Kidney epithelial cell (primary cell): ENCODE results near the gene TFF2. TPM values are rescaled to one million over a fixed set of nuclear protein-coding genes. Genes with fewer than 3 reads are reported as not detected.

Source experiments
- DNase-seq: peaks from one replicate; pipeline ENCODE4 v3.0.0-alpha.2; 2010; ENCODE audit warnings: low read depth
- H3K27me3 ChIP-seq: 2 replicates; pipeline ENCODE4 v1.6.0; 2011; ENCODE audit warnings: low read length; ENCODE audit not compliant: control insufficient read depth, insufficient read depth
- H3K36me3 ChIP-seq: 2 replicates; pipeline ENCODE4 v1.5.1; 2011; ENCODE audit warnings: low read length; ENCODE audit not compliant: control insufficient read depth, insufficient read depth
- H3K4me3 ChIP-seq: 2 replicates; pipeline ENCODE4 v1.5.1; 2011; ENCODE audit warnings: low read depth, mild to moderate bottlenecking, control low read depth, low read length
- total RNA-seq: library from RNA; depleted of rRNA; stranded (reverse); fragments of >200 nt; gene quantifications from 2 replicates; pipeline ENCODE4 v1.2.3, GENCODE V29; 2015
- TF ChIP-seq, protein P1 (sequence below): IDR thresholded peaks from 2 replicates; pipeline ENCODE4 v1.5.1; 2011; ENCODE audit warnings: mild to moderate bottlenecking, moderate library complexity, low read length, control low read depth, inconsistent platforms; ENCODE audit not compliant: insufficient read depth, poor library complexity, severe bottlenecking

Gene TFF2
- total RNA-seq, 1 donor from 2014 or later = not detected

GRCh38 chr21:42349420-42350317, 1.1 kb downstream of the TFF2 start:
- TF ChIP-seq, protein P1, sequence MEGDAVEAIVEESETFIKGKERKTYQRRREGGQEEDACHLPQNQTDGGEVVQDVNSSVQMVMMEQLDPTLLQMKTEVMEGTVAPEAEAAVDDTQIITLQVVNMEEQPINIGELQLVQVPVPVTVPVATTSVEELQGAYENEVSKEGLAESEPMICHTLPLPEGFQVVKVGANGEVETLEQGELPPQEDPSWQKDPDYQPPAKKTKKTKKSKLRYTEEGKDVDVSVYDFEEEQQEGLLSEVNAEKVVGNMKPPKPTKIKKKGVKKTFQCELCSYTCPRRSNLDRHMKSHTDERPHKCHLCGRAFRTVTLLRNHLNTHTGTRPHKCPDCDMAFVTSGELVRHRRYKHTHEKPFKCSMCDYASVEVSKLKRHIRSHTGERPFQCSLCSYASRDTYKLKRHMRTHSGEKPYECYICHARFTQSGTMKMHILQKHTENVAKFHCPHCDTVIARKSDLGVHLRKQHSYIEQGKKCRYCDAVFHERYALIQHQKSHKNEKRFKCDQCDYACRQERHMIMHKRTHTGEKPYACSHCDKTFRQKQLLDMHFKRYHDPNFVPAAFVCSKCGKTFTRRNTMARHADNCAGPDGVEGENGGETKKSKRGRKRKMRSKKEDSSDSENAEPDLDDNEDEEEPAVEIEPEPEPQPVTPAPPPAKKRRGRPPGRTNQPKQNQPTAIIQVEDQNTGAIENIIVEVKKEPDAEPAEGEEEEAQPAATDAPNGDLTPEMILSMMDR = no peak
- Histone ChIP-seq H3K27me3 (peaks cover 13% of the 10 kb centered on the region), H3K36me3 (no peaks in the 10 kb centered on the region), H3K4me3 (no peak overlapping the region)
- DNase-seq = no peak

GRCh38 chr21:42348762-42349161, 2.0 kb downstream of the TFF2 start:
- DNase-seq = no peak
- H3K27me3 ChIP-seq = peaks cover 13% of the 10 kb centered on the region
- H3K36me3 ChIP-seq = no peaks in the 10 kb centered on the region

DNA sequence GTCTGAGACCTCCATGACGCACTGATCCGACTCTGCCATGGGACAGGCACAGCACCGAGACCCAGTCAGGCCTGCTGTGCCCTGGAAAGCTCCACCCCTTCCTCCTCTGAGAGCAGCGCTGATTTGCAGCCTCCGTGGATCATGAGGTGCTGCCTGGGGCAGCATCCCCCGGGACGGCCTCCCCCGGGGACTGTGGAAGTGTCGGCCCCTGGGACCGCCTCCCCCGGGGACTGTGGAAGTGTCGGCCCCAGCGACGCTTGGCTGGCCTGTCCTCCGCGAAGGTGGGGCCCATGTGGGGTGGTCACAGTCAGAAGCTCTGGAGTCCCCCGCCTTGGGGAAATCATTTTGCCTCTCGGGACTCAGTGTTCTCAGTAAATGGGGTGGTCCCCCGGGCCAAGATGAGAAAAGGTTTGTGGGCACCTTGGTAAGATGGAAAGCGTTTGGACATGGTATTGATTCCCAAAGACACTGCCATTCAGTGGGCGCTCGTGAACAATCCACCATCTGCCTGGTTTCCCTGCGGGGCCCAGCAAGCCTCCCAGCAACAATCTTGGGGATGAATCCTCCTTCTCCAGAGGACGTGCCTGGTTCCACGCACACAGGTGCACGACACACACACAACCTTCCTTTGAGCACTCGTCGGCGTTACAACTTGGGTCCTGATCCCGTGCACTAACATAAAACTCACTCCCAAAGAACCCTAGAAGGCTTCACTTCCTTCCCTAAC, 3.0 kb downstream of the TFF2 start:
- Histone ChIP-seq H3K27me3 (peaks cover 13% of the 10 kb centered on the region), H3K4me3 (no peak overlapping the region), H3K36me3 (no peaks in the 10 kb centered on the region)
- DNase-seq = no peak
- TF ChIP-seq, protein P1 = no peak

More at GRCh38 chr21:42348762-42349161, 2.0 kb downstream of the TFF2 start:
- H3K4me3 ChIP-seq = no peak overlapping the region
- TF ChIP-seq, protein P1 = no peak

DNA sequence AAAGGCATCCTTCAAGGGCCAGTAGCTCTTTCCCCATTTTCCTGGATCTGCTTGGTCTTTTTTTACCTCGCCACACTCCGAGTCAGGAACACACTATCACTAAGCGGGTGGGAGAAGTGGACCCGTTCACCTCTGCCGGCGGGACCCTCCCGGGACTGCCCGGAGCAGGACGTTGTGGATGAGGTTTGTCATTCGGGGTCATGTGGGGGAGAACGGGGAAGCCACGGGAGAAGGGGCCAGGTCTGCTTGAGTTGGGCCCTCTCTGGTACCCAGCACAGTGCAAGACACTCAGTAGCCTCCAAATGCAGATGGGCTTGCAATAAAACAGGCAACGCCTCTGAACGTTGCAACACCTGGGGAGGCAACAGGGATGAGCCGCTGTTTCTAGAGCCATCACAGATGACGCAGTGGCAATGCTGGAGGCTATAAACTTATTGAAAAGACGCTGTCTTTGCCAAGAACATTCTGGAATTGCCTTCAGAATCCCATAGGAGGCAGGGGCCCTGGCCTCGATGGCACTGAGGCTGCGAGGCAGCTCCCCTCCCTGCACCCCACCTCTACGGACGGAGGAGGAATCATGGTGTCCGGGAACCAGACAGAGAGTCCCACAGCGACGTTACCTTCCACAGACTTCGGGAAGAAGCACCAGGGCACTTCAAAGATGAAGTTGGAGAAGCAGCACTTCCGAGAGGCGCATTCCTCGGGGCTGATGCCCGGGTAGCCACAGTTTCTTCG, 3.8 kb downstream of the TFF2 start:
- no peaks in the 10 kb centered on the region for H3K36me3 ChIP-seq
- DNase-seq = no peak
- peaks cover 13% of the 10 kb centered on the region for H3K27me3 ChIP-seq
- TF ChIP-seq, protein P1 = no peak
- H3K4me3 ChIP-seq = no peak overlapping the region

DNA sequence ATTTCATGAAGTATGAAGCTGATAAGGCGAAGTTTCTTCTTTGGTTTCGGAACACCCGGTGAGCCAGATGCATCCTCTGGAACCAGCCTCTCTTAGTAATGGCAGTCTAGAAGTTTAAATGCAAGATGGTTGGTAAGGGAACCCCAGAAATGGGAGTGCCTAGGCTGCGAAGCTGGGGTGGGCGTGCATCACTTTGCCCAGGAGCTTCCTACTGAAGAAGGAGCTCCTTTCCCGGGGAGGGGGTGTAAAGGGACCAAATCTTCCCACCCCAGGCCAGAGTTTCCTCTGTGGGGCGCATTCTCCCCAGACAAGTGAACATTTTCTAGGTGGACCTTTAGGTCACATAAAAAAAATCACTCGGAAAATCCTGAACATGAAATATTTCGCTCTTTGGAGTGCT, 4.4 kb downstream of the TFF2 start:
- Histone ChIP-seq H3K4me3 (no peak overlapping the region), H3K27me3 (peaks cover 13% of the 10 kb centered on the region), H3K36me3 (no peaks in the 10 kb centered on the region)
- DNase-seq = no peak
- TF ChIP-seq, protein P1 = no peak
